ENCODE measurements around the gene CKAP2L. TPM values are rescaled to one million over a fixed set of nuclear protein-coding genes. Genes with fewer than 3 reads are reported as not detected.

The CKAP2L gene
- total and polyA plus RNA-seq, 9 of the 15 experiments (the other 6 are each of a cell fraction or from before 2014, with no cell fraction given), result 10.4 to 21.9 (median 14.2) TPM

GRCh38 chr2:112706170-112706664, 58.2 kb downstream of the CKAP2L start (continued):
- TF ChIP-seq ATF4 (CRISPR knock-in tag; IDR thresholded peaks at IDR 0.05) (peak; percentile 85), THRB (CRISPR knock-in tag; conservative IDR thresholded peaks at IDR 0.05) (peak; percentile 86; the same call in 1 of the 2 replicates), LCOR (CRISPR knock-in tag; IDR thresholded peaks at IDR 0.05) (peak; percentile 87), MAX (CRISPR knock-in tag; IDR thresholded peaks at IDR 0.05) (peak; percentile 88), KHSRP (IDR thresholded peaks at IDR 0.05) (no peak), RUNX1 (IDR thresholded peaks at IDR 0.05; ENCODE audit: low read depth) (peak; percentile 98), RREB1 (CRISPR knock-in tag; IDR thresholded peaks at IDR 0.05) (peak; percentile 93), NFRKB (IDR thresholded peaks at IDR 0.05; ENCODE audit: low read depth) (no peak; the same call in none of the 2 replicates), SREBF2 (CRISPR knock-in tag; IDR thresholded peaks at IDR 0.05) (no peak), CREB3L1 (IDR thresholded peaks at IDR 0.05; ENCODE audit: borderline replicate concordance, low read depth) (peak; percentile 36; the same call in 1 of the 2 replicates), NRF1 (conservative IDR thresholded peaks at IDR 0.05 in 1 of 2, IDR thresholded peaks at IDR 0.05 in 1 of 2) (peak in 1 of 2 experiments; percentile 59; a peak in 3 of 4 replicates), HDAC6 (IDR thresholded peaks at IDR 0.05; ENCODE audit: low read depth, low read length) (no peak), HNRNPH1 (optimal IDR thresholded peaks at IDR 0.05; ENCODE audit: low read depth, low read length) (no peak), ZNF408 (CRISPR knock-in tag; IDR thresholded peaks at IDR 0.05; ENCODE audit: low read depth) (no peak), ZNF740 (CRISPR knock-in tag; IDR thresholded peaks at IDR 0.05) (no peak), ZNF740 (tag; IDR thresholded peaks at IDR 0.05) (no peak), STAT5A (IDR thresholded peaks at IDR 0.05; ENCODE audit: borderline replicate concordance, low read length) (peak; percentile 87), ZNF197 (CRISPR knock-in tag; IDR thresholded peaks at IDR 0.05; ENCODE audit: low read depth) (peak; percentile 83)
